ENCODE measurements around the gene MMP10.

DNA sequence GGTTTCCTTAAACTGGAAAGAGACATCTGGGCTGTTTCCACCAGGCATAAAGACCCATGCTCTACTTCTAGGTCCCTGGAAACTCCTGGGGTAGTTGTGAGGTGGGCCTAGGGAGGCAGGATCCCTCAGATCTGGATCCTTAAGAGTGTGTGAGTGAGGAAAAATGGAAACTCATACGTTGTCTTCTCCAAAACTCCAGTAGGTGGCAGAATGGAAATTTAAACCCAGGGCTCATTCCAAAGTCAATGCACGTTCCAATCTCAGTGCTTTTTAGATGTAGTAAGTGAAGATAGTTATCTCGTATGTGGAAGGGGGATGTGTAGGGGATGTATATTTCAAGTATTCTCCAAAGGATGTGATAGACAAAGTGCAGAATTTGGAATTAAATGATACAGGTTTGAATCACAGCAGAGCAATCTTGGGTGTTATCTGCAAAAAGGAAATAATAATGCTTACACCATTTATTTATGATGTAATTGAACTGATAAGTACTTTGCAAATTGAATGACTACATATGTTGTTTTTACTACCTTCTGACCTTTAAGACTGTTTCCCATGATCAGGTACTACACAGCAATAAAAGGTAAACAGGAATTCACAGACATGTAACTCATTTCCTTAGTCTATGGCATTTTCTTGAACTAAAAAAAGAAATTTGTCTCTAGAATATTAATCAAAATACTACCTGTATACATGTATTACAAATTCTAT lies 30.7 kb upstream of the MMP10 start:
- TF ChIP-seq POLR2A (IDR thresholded peaks at IDR 0.05; ENCODE audit: low read depth, low read length): no peak
- TF ChIP-seq POLR2AphosphoS5 (IDR thresholded peaks at IDR 0.05; ENCODE audit: low read depth, low read length): no peak

Data from GM12891 (cell line).